Panc1 (cell line): ENCODE data around the gene CCNG2. TPM values are rescaled to one million over a fixed set of nuclear protein-coding genes. Genes with fewer than 3 reads are reported as not detected.
A peak's percentile ranks its signal among the peaks of the same experiment; 100 is the strongest.

Source experiments
- ATAC-seq: fragments of 200-7000 bp; cut with Tn5 transposase; 2 replicates; pipeline ENCODE4 v1.9.1; 2020; ENCODE audit warnings: mild to moderate bottlenecking, moderate library complexity
- BruUV-seq: library from RNA; stranded (reverse); fragments of 400-500 nt; replicated peaks from 2 replicates; lab custom pipeline; 2021; lab: Mats Ljungman, UMichigan
- CTCF ChIA-PET: fragments of 300-600 bp; sonication (Branson Sonifier 250); formaldehyde crosslinking; loops from one replicate; lab custom pipeline; 2022; ENCODE audit warnings: antibody characterized with exemption; lab: Charles Lee
- POLR2A ChIA-PET: fragments of 300-600 bp; sonication (Branson Sonifier 250); formaldehyde crosslinking; loops from one replicate; lab custom pipeline; 2022; ENCODE audit warnings: antibody characterized with exemption; lab: Charles Lee
- DNase-seq: peaks from one replicate; pipeline ENCODE4 v3.0.0-alpha.2; 2010; ENCODE audit warnings: low read depth, low spot score
- H3K27ac ChIP-seq: 2 replicates; pipeline ENCODE4 v1.5.1; 2011; ENCODE audit warnings: mild to moderate bottlenecking, low read length, inconsistent platforms
- H3K27me3 ChIP-seq: fragments of 200-500 bp; sonication (Bioruptor generic); 2 replicates; pipeline ENCODE4 v1.6.0; 2014; ENCODE audit warnings: low read length, inconsistent platforms; ENCODE audit not compliant: control insufficient read depth, insufficient read depth
- H3K36me3 ChIP-seq: fragments of 200-500 bp; sonication (Bioruptor generic); 2 replicates; pipeline ENCODE4 v1.5.1; 2014; ENCODE audit warnings: inconsistent platforms, mild to moderate bottlenecking, low read length, moderate library complexity; ENCODE audit not compliant: control insufficient read depth, insufficient read depth
- H3K4me1 ChIP-seq: 2 replicates; pipeline ENCODE4 v1.5.1; 2011; ENCODE audit warnings: inconsistent platforms, mild to moderate bottlenecking, low read length, moderate library complexity; ENCODE audit not compliant: control insufficient read depth, insufficient read depth
- H3K4me3 ChIP-seq, 2 experiments: 2 replicates each; pipeline ENCODE4 v1.5.1; 2011 to 2012; ENCODE audit warnings: low read depth in 2 of 2, low read length in 2 of 2, mild to moderate bottlenecking in 2 of 2, inconsistent platforms in 1 of 2, moderate library complexity in 1 of 2
- H3K9me3 ChIP-seq: fragments of 200-500 bp; sonication (Bioruptor generic); 2 replicates; pipeline ENCODE4 v1.5.1; 2014; ENCODE audit warnings: low read depth, mild to moderate bottlenecking, inconsistent platforms, low read length, moderate library complexity; ENCODE audit not compliant: control insufficient read depth, insufficient read depth
- CTCF ChIP-seq: fragments of 450-650 bp; IDR thresholded peaks from 2 replicates; pipeline ENCODE4 v1.5.1; 2017; ENCODE audit warnings: mild to moderate bottlenecking
- POLR2AphosphoS5 ChIP-seq: IDR thresholded peaks from 2 replicates; pipeline ENCODE4 v1.6.1; 2012; ENCODE audit warnings: mild to moderate bottlenecking, low read depth, low read length, moderate library complexity
- REST ChIP-seq, 2 experiments: IDR thresholded peaks; 2 replicates each; pipeline ENCODE4 v1.6.1; 2011 to 2012; ENCODE audit warnings: low read depth in 2 of 2, control low read depth in 1 of 2, low read length in 1 of 2, mild to moderate bottlenecking in 1 of 2, moderate library complexity in 1 of 2; ENCODE audit not compliant: insufficient read depth in 1 of 2
- SIN3A ChIP-seq: IDR thresholded peaks from 2 replicates; pipeline ENCODE4 v1.6.1; 2012; ENCODE audit warnings: low read depth, mild to moderate bottlenecking, low read length, moderate library complexity, borderline replicate concordance; ENCODE audit not compliant: insufficient read depth
- TCF7L2 ChIP-seq: IDR thresholded peaks from 2 replicates; pipeline ENCODE4 v1.6.1; 2011; ENCODE audit warnings: mild to moderate bottlenecking, low read depth, low read length, inconsistent platforms
- in situ Hi-C: cut with HindIII; loops from 2 replicates; pipeline ENCODE4 v1.10.0; 2016; ENCODE audit warnings: low sequenced_read_pairs, low pct_unique_long_range_greater_than_20kb
- intact Hi-C: fragments of 100-400 bp; cut with micrococcal nuclease; formaldehyde crosslinking; loops from one replicate; pipeline ENCODE4 v1.10.0; 2022; ENCODE audit not compliant: unreplicated experiment
- total RNA-seq: library from RNA; stranded (reverse); gene quantifications from one replicate; pipeline ENCODE4 v1.2.1, GENCODE V29; 2021; ENCODE audit not compliant: unreplicated experiment

CCNG2 gene
- total RNA-seq, 1 experiment from 2014 or later = 18.4 TPM

DNA sequence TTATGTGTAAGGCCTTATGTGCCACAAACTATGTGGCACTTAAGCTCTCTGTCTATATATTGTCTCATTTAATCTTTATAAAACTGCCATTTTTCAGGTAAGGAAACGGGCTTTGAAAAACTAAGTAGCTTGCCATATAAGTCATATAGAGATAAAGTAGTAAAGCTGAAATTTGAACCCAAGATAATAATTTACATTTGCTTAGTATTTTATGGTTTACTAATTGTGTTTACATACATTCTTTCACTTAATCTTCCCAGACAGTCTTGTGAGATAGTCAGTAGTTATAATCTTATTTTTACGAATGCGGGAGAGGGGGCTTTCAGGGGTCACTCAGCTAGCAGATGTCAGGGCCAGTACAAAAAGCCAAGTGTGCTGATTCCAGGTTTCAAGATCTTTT is 13.9 kb upstream of the CCNG2 start:
- intact Hi-C loops = no loop called here

GRCh38 chr4:77145842-77146185 is 11.2 kb upstream of the CCNG2 start:
- Histone ChIP-seq H3K9me3 (no peaks in the 10 kb centered on the region), H3K27ac (0 out of 2 replicates have a peak overlapping the region, but pooled peaks have one; percentile 5), H3K27me3 (no peaks in the 10 kb centered on the region), H3K4me1 (peaks cover 5% of the 10 kb centered on the region), H3K4me3 (no peak overlapping the region), H3K36me3 (no peaks in the 10 kb centered on the region)
- intact Hi-C loops = no loop called here
- in situ Hi-C loops = no loop called here
- CTCF ChIA-PET = interaction anchor here (1.1 kb wide), 1 partner anchor 51 kb away, joined by 3 read pairs; no protein-coding TSS in a partner anchor
- DNase-seq (no peak), ATAC-seq (no peak)
- POLR2A ChIA-PET = interaction anchor here (1.0 kb wide), 1 partner anchor 9 kb away, joined by 8 read pairs; no protein-coding TSS in a partner anchor
- TF ChIP-seq POLR2AphosphoS5 (no peak), REST (IDR thresholded peaks at IDR 0.05; ENCODE audit: insufficient read depth in 1 of 2, low read depth in 2 of 2, low read length in 1 of 2) (no peak), TCF7L2 (no peak), SIN3A (no peak), CTCF (no peak)
- no TSS peak for BruUV-seq

More for the DNA sequence above, 13.9 kb upstream of the CCNG2 start:
- ATAC-seq (no peak), DNase-seq (no peak)
- Histone ChIP-seq H3K4me1 (peaks cover 5% of the 10 kb centered on the region), H3K27ac (no peak overlapping the region), H3K36me3 (no peaks in the 10 kb centered on the region), H3K9me3 (no peaks in the 10 kb centered on the region), H3K27me3 (no peaks in the 10 kb centered on the region), H3K4me3 (no peak overlapping the region)
- POLR2A ChIA-PET = no interaction called here
- in situ Hi-C loops = no loop called here
- TF ChIP-seq REST (IDR thresholded peaks at IDR 0.05; ENCODE audit: insufficient read depth in 1 of 2, low read depth in 2 of 2, low read length in 1 of 2) (no peak), POLR2AphosphoS5 (no peak), TCF7L2 (no peak), SIN3A (no peak), CTCF (no peak)
- CTCF ChIA-PET = no interaction called here
- BruUV-seq = no TSS peak
